Pericardium fibroblast (primary cell): ENCODE data around the gene OR56B1. TPM values are rescaled to one million over a fixed set of nuclear protein-coding genes. Genes with fewer than 3 reads are reported as not detected.

Source experiments
- total RNA-seq: library from RNA; depleted of rRNA; stranded (reverse); fragments of >200 nt; gene quantifications from 2 replicates; pipeline ENCODE4 v1.2.3, GENCODE V29; 2015

The OR56B1 gene, protein sequence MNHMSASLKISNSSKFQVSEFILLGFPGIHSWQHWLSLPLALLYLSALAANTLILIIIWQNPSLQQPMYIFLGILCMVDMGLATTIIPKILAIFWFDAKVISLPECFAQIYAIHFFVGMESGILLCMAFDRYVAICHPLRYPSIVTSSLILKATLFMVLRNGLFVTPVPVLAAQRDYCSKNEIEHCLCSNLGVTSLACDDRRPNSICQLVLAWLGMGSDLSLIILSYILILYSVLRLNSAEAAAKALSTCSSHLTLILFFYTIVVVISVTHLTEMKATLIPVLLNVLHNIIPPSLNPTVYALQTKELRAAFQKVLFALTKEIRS
- total RNA-seq = not detected in 2 replicates

GRCh38 chr11:5736396-5736795, at the start of gene OR56B1:
TSS of gene OR56B1 (plus strand) at chr11:5736448. CDS start at chr11:5736517, 69 bp downstream.

DNA sequence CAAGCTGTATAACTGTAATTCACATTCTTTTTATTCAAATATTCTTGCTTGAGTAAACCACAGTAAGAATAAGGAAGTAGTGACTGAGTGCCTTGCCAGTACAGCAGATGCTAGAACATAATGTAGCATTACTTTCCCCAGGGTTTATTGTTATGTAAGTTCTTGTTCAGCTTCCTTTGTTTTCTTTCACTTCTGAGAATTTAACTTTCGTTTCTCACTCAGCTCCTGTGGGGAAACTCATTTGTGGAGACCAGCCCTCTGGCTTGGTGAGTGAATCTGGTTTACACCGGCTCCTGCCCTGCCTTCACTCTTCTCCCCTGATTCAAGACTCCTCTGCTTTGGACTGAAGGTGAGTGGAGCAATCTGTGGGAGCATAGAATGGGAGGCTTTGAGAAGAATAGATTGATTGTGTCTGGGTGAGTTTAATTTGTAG, 46.7 kb upstream of the OR56B1 start, which contains the start of gene TRIM22:
Gene TRIM22, plus strand, starts transcription at position 240 of the 433 bp plus-strand sequence. CDS start 6,443 bp downstream, outside the sequence.

DNA sequence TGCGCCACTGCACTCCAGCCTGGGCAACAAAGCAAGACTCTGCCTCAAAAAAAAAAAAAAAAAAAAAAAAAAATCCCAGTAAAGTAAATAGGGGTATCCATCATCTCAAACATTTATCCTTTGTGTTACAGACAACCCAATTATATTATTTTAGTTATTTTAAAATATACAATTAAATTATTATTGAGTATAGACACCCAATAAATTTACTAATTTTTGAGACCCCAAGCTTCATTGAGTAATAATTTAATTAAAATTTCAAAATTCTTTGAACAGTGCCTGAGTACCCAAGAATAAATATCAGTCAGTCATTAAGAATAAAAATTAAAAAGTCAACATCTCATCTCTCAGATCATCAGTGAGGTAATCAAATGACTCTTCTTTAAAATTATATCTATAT, 17.7 kb downstream of the OR56B1 start, which contains the start of gene OR52N4:
Gene OR52N4, plus strand, starts transcription at position 301 of the 400 bp plus-strand sequence. CDS start 498 bp downstream, outside the sequence.

DNA sequence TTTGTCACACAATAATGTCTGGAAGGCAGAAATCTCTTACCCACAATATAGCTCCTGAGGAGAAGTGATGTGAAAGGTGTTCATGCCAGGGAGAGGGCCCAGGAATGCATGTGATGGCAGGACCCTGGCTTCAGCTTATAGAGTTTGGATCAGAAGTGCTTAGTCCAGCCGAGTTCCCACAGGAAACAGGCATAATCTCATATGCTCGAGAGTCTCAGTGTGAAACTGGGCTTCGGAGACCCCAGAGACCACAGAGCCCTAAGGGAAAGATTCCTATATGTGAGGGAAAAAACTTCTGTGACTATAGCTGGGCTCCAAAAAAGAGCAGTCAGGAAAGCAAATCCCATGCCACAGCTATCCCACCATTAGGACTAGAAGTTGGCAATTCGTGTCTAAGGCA, 47.0 kb downstream of the OR56B1 start, which contains the start of gene OR52N5:
Gene OR52N5, minus strand, starts transcription at position 101 of the 400 bp plus-strand sequence. CDS start 4,721 bp downstream, outside the sequence.

Other genes with a start within 250 kb of the OR56B1 start
- gene OR52D1, start 247.8 kb upstream of the OR56B1 start, total RNA-seq = not detected in 2 replicates
- not detected in 2 replicates for gene UBQLN3, start 226.5 kb upstream of the OR56B1 start, total RNA-seq
- gene UBQLNL, start 219.7 kb upstream of the OR56B1 start, total RNA-seq = not detected in 2 replicates
- gene OR52H1, start 187.9 kb upstream of the OR56B1 start, total RNA-seq = not detected in 2 replicates
- gene OR52B6, start 155.6 kb upstream of the OR56B1 start, total RNA-seq = not detected in 2 replicates
- gene TRIM6, start 139.8 kb upstream of the OR56B1 start, total RNA-seq = 4.0 and 9.2 TPM in 2 replicates
- 4.6 and 10.2 TPM in 2 replicates for gene TRIM34, start 111.4 kb upstream of the OR56B1 start, total RNA-seq
- gene TRIM5, start 51.4 kb upstream of the OR56B1 start, total RNA-seq = 18.2 and 24.1 TPM in 2 replicates
- 15.5 and 48.8 TPM in 2 replicates for gene TRIM22, start 46.7 kb upstream of the OR56B1 start, total RNA-seq
- not detected in 2 replicates for gene OR52N4, start 17.8 kb downstream of the OR56B1 start, total RNA-seq
- gene OR52N5, start 46.9 kb downstream of the OR56B1 start, total RNA-seq = not detected in 2 replicates
- gene OR52N1, start 54.8 kb downstream of the OR56B1 start, total RNA-seq = not detected in 2 replicates
- gene OR52N2, start 72.5 kb downstream of the OR56B1 start, total RNA-seq = not detected in 2 replicates
- not detected in 2 replicates for gene OR52E6, start 105.4 kb downstream of the OR56B1 start, total RNA-seq
- gene OR52E8, start 121.2 kb downstream of the OR56B1 start, total RNA-seq = not detected in 2 replicates
- gene OR52E4, start 144.2 kb downstream of the OR56B1 start, total RNA-seq = not detected in 2 replicates
- not detected in 2 replicates for gene OR52E5, start 156.8 kb downstream of the OR56B1 start, total RNA-seq
- gene OR56A3, start 205.8 kb downstream of the OR56B1 start, total RNA-seq = not detected in 2 replicates
- gene OR56A5, start 232.0 kb downstream of the OR56B1 start, total RNA-seq = not detected in 2 replicates